SJSA1 (cell line): Measurements from ENCODE around the gene SYNDIG1. TPM values are rescaled to one million over a fixed set of nuclear protein-coding genes. Genes with fewer than 3 reads are reported as not detected.

Experiments
- DNase-seq, 2 experiments: peaks; one replicate each; pipeline ENCODE4 v3.0.0-alpha.2; 2015 to 2020; ENCODE audit warnings: low spot score in 2 of 2, low read depth in 1 of 2
- H3K27ac ChIP-seq: fragments of 250-450 bp; sonication (Bioruptor Pico); 2 replicates; pipeline ENCODE4 v1.5.1; 2020; ENCODE audit warnings: mild to moderate bottlenecking, moderate library complexity
- H3K27me3 ChIP-seq: fragments of 250-450 bp; sonication (Bioruptor Pico); replicated peaks from 2 replicates; pipeline ENCODE4 v1.5.1; 2020; ENCODE audit warnings: mild to moderate bottlenecking, moderate library complexity
- H3K36me3 ChIP-seq: fragments of 250-450 bp; sonication (Bioruptor Pico); 2 replicates; pipeline ENCODE4 v1.5.1; 2020; ENCODE audit warnings: mild to moderate bottlenecking
- H3K4me1 ChIP-seq: fragments of 250-450 bp; sonication (Bioruptor Pico); replicated peaks from 2 replicates; pipeline ENCODE4 v1.6.1; 2021; ENCODE audit warnings: mild to moderate bottlenecking
- H3K4me3 ChIP-seq: fragments of 250-450 bp; sonication (Bioruptor Pico); 2 replicates; pipeline ENCODE4 v1.5.1; 2020; ENCODE audit warnings: mild to moderate bottlenecking
- H3K9me3 ChIP-seq: fragments of 250-450 bp; sonication (Bioruptor Pico); replicated peaks from 2 replicates; pipeline ENCODE4 v1.5.1; 2020; ENCODE audit warnings: mild to moderate bottlenecking
- total RNA-seq: library from RNA; depleted of rRNA; stranded (reverse); fragments of >200 nt; shearing (Covaris generic); gene quantifications from 2 replicates; pipeline ENCODE4 v1.2.3, GENCODE V29; 2014

The SYNDIG1 gene
- total RNA-seq, 1 experiment from 2014 or later, result not detected

DNA sequence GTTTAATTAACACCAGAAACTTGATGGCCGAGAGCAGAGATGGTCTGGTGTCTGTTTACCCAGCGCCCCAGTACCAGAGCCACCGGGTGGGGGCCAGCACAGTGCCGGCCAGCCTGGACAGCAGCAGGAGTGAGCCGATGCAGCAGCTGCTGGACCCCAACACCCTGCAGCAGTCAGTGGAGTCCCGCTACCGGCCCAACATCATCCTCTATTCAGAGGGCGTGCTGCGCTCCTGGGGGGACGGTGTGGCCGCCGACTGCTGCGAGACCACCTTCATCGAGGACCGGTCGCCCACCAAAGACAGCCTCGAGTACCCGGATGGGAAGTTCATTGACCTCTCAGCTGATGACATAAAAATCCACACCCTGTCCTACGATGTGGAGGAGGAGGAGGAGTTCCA lies 73.7 kb downstream of the SYNDIG1 start:
- Histone ChIP-seq H3K4me1 (no peaks in the 10 kb centered on the region), H3K27me3 (0 out of 2 replicates have a peak, but pooled peaks cover 2% of the 10 kb centered on the region), H3K4me3 (no peak overlapping the region), H3K9me3 (no peaks in the 10 kb centered on the region), H3K27ac (no peak overlapping the region), H3K36me3 (no peaks in the 10 kb centered on the region)
- DNase-seq, result no peak

DNA sequence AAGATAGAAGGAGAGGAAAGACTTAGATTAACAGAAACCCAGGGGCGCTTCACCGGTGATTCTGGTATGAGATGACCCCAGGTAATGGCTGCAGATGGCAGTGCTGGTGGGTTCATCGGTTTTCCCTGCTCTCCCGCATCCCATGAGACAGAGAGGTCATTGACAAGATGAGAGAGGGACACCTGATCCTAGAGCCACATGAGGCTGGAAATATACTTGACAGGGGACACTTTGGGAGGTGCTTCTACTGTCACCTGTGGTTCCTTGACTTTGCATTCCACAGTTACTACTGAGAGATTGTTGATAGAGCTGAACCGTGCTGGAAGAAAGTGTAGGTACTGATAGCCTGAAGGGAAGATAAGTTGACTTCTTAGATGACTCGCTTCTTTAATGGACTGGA lies 74.3 kb downstream of the SYNDIG1 start:
- Histone ChIP-seq H3K4me3 (no peak overlapping the region), H3K27ac (no peak overlapping the region), H3K4me1 (no peaks in the 10 kb centered on the region), H3K36me3 (no peaks in the 10 kb centered on the region), H3K27me3 (0 out of 2 replicates have a peak, but pooled peaks cover 2% of the 10 kb centered on the region), H3K9me3 (no peaks in the 10 kb centered on the region)
- DNase-seq, result no peak

DNA sequence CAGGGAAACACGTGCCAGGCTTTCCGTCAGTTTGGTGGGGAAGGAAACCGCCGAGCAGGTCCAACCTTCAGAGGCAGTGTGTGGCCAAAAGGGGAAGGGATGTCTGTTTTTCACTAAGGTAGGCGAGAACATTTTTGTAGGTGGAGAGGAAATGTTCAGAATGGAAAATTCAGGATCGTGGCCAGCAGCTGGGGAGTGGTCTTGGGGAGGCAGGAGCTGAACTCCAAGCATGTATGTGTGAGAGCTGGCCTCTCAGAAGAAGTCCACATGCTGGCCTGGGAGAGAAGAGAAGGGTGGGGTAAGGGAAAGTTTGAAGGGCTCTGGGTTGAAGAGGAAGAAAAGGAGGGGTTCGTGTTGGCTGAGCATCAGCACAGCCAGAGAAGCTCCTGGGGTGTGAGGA lies 74.9 kb downstream of the SYNDIG1 start:
- no peaks in the 10 kb centered on the region for H3K9me3 ChIP-seq
- no peaks in the 10 kb centered on the region for H3K4me1 ChIP-seq
- no peak for DNase-seq
- H3K4me3 ChIP-seq, result no peak overlapping the region
- 0 out of 2 replicates have a peak, but pooled peaks cover 2% of the 10 kb centered on the region for H3K27me3 ChIP-seq
- H3K36me3 ChIP-seq, result no peaks in the 10 kb centered on the region
- H3K27ac ChIP-seq, result no peak overlapping the region

DNA sequence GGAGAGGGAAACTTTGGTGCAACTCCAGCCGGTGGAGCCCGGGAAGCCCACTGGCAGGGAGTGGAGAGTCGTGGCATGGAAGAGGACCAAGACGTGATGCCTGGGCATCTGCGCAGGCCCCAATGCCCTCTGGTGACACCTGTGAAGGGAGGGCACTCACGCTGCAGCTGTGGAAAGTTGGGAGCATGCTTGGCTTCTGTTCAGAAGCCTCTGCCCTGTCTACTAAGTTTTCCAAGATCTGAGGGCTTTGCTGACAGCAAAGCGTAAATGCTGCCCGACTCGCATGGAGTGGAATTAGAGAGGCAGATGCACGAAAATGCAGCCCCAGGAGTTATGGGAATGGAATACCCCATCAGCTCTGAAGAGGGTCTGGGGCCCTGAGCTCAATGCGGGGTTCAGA lies 75.7 kb downstream of the SYNDIG1 start:
- H3K36me3 ChIP-seq, result no peaks in the 10 kb centered on the region
- no peak overlapping the region for H3K4me3 ChIP-seq
- no peaks in the 10 kb centered on the region for H3K4me1 ChIP-seq
- H3K27me3 ChIP-seq, result 0 out of 2 replicates have a peak, but pooled peaks cover 2% of the 10 kb centered on the region
- DNase-seq, result no peak
- H3K9me3 ChIP-seq, result no peaks in the 10 kb centered on the region
- H3K27ac ChIP-seq, result no peak overlapping the region

DNA sequence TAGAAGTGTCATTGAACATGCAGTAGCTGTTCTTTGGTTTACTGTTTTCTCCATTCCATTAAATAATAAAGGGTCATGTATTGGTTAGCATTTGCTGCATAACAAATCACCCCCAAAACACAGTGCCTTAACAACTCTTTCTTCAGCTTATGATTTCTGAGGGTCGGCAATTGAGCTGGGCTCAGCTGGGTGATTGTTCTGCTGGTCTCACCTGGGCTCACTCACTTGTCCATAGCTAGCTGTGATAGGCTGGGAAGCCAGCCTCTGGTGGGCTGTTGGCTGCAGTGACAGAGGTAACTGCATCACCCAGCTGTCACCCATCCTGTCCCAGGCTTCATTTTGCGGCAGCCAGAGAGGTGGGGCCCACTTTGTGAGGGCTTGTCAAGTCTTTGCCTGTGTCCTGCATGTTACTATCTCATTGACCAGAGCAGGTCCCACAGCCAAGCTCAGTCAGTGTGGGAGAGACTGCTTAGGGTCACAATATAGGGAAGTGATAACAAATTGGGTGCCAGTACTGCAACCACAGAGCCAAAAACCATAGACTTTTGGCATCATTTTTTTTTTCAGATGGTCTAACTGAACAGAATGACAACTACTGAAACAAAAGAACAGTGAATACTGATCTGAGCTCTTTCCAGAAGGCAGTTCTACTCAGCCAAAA lies 76.9 kb downstream of the SYNDIG1 start:
- H3K4me3 ChIP-seq, result no peak overlapping the region
- no peaks in the 10 kb centered on the region for H3K9me3 ChIP-seq
- no peaks in the 10 kb centered on the region for H3K4me1 ChIP-seq
- no peaks in the 10 kb centered on the region for H3K36me3 ChIP-seq
- no peak overlapping the region for H3K27ac ChIP-seq
- DNase-seq, result no peak
- no peaks in the 10 kb centered on the region for H3K27me3 ChIP-seq

GRCh38 chr20:24547967-24548366 lies 78.5 kb downstream of the SYNDIG1 start:
- H3K9me3 ChIP-seq, result no peaks in the 10 kb centered on the region
- no peaks in the 10 kb centered on the region for H3K36me3 ChIP-seq
- H3K4me1 ChIP-seq, result no peaks in the 10 kb centered on the region
- H3K27me3 ChIP-seq, result no peaks in the 10 kb centered on the region
- no peak overlapping the region for H3K27ac ChIP-seq
- no peak for DNase-seq
- H3K4me3 ChIP-seq, result no peak overlapping the region

DNA sequence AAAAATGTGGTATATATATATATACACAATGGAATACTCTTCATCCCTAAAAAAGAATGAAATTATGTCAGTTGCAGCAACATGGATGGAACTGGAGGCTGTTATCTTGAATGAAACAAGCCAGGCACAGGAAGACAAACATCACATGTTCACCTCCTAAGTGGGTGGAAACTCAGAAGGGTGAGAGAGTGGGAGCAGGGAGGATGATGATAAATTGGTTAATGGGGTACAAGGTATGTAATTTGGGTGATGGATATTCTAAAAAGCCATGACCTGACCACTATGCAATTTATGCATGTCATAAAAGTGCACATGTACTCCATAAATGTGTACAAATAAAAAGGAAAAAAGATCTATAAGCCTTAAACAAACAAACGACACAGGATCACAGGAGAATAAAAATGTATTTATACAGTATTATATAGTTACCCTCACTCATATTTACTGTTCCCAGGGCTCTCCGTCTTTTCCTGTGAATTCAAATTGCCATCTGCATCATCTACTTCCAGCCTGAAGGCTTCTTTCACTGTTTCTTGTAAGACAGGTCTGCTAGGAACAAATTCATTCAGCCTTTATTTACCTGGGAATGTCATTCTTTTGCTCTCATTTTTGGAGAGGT lies 89.8 kb downstream of the SYNDIG1 start:
- H3K27me3 ChIP-seq, result peaks cover 4% of the 10 kb centered on the region; the same call in 1 of the 2 replicates
- H3K4me3 ChIP-seq, result no peak overlapping the region
- no peak for DNase-seq
- no peak overlapping the region for H3K27ac ChIP-seq
- H3K9me3 ChIP-seq, result no peaks in the 10 kb centered on the region
- no peaks in the 10 kb centered on the region for H3K36me3 ChIP-seq
- H3K4me1 ChIP-seq, result no peaks in the 10 kb centered on the region

DNA sequence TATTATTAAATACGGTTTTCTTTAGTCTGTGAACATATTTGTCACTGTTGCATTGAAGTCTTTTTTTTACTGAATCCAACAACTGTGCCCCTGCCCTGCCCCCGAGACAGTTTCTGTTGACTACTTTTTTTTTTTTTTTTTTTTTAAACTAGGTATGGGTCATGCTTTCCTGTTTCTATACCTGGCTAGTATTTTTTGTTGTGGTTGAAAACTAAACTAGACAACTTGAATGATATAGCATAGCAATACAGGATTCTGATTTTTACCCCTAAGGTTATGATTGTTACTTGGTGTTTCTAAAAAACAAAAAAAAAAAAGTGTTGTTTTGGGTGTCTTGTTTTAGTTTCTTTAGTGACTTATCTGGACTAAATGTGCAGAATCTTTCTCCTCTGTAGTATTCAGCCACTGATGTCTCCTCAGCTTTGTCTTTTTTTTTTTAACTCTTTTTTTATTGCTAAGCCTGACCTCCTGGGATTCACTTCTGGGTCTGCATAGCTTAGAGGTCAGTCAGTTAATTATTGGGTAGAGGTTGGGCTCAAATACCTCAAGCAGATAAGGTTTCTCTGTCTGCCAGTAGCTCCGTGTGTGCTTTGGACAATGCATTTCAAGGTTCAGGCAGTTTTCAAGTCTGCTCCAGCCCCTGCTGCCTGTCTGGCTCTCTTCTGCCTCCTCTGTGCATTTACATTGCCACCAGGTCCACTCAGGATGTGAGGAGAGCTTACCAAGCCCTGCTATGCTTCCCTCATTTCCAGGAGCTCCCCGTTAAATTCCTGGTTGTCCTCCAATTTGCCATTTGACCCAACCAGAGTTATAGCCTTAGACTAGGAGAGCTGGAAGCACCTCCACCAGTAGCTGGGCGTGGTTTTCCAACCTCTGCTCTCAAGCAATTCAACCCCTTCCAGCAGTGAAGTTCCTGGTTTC lies 91.4 kb downstream of the SYNDIG1 start:
- no peak overlapping the region for H3K27ac ChIP-seq
- H3K9me3 ChIP-seq, result no peaks in the 10 kb centered on the region
- no peaks in the 10 kb centered on the region for H3K36me3 ChIP-seq
- DNase-seq, result no peak
- H3K4me3 ChIP-seq, result no peak overlapping the region
- H3K4me1 ChIP-seq, result no peaks in the 10 kb centered on the region
- H3K27me3 ChIP-seq, result peaks cover 6% of the 10 kb centered on the region; the same call in 1 of the 2 replicates

DNA sequence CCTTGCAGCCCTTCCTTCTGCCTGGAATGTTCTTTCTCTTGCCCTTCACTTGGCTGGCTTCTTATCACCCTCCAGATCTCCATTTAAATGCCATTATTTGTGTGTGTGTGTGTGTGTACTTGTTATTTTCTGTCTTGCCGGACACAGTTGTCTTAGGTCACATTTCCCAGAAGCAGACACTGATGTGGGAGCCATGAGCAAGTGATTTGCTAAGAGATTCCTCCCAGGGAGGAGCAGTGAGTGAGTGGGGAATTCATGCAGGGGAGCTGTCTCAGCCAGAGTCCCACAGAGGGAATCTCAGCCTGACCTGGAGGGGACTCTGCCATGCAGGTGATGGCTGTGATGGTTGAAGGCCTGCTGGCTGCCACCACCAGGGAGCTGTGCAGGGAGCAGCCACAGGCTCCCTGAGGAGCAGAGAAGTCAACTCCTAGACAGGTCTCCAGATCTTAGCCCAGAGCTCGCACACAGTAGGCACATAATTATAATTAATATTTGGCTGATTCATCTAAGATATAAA lies 96.5 kb downstream of the SYNDIG1 start:
- Histone ChIP-seq H3K27me3 (peaks cover 3% of the 10 kb centered on the region; the same call in 1 of the 2 replicates), H3K4me1 (no peaks in the 10 kb centered on the region), H3K9me3 (no peaks in the 10 kb centered on the region), H3K27ac (no peak overlapping the region), H3K4me3 (no peak overlapping the region), H3K36me3 (no peaks in the 10 kb centered on the region)
- no peak for DNase-seq

DNA sequence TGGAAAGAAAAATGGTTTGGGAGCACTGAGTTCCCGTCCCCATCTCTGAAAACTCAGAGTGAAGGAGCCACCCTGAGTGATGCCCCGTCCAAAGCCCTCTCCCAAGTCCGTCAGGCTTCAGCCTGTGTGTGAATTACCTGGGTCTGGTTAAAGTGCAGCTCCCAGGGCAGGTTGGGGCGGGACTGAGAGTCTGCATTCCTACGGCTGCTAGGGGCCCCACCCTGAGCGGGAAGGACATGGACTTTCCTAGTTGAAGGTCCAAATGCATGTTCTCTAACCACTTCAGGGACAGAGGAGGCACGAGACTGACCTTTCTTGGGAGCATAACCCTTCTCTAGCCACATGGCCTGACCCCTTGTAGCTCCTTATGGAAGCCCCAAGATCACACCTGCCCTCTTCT lies 97.2 kb downstream of the SYNDIG1 start:
- Histone ChIP-seq H3K36me3 (no peaks in the 10 kb centered on the region), H3K27ac (no peak overlapping the region), H3K27me3 (peaks cover 3% of the 10 kb centered on the region; the same call in 1 of the 2 replicates), H3K4me3 (no peak overlapping the region), H3K4me1 (no peaks in the 10 kb centered on the region), H3K9me3 (no peaks in the 10 kb centered on the region)
- DNase-seq, result no peak

- no peak overlapping the region for H3K4me3 ChIP-seq
- no peaks in the 10 kb centered on the region for H3K9me3 ChIP-seq
- H3K27ac ChIP-seq, result no peak overlapping the region
- peaks cover 3% of the 10 kb centered on the region for H3K27me3 ChIP-seq
- DNase-seq, result no peak
- H3K36me3 ChIP-seq, result no peaks in the 10 kb centered on the region
- no peaks in the 10 kb centered on the region for H3K4me1 ChIP-seq
These were observed 98.1 kb downstream of the SYNDIG1 start for GRCh38 chr20:24567508-24567907.

GRCh38 chr20:24568842-24569241 lies 99.4 kb downstream of the SYNDIG1 start:
- Histone ChIP-seq H3K4me1 (no peaks in the 10 kb centered on the region), H3K27me3 (peaks cover 3% of the 10 kb centered on the region), H3K36me3 (no peaks in the 10 kb centered on the region), H3K4me3 (no peak overlapping the region), H3K27ac (no peak overlapping the region), H3K9me3 (no peaks in the 10 kb centered on the region)
- no peak for DNase-seq

DNA sequence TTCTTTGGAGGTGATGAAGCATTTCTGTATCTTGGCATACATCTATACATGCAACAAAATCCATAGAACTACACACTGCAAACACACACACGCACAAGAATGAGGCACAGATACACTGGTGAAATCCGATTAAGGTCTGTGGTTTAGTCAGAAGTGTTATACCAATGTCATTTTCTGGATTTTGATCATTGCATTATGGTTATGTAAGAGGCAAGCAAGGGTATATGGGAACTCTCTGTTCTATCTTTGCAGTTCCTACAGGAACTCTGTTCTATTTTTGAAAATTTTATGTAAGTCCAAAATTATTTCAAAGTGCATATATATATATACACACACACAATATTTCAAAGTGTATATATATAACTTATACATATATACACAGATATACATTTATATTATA lies 101.7 kb downstream of the SYNDIG1 start:
- no peak overlapping the region for H3K4me3 ChIP-seq
- no peaks in the 10 kb centered on the region; the same call in 1 of the 2 replicates for H3K27me3 ChIP-seq
- no peak for DNase-seq
- H3K36me3 ChIP-seq, result no peaks in the 10 kb centered on the region
- H3K27ac ChIP-seq, result no peak overlapping the region
- H3K4me1 ChIP-seq, result no peaks in the 10 kb centered on the region
- no peaks in the 10 kb centered on the region for H3K9me3 ChIP-seq
